Smooth muscle cell of the pulmonary artery (primary cell): Measurements from ENCODE around the gene XXYLT1. TPM values are rescaled to one million over a fixed set of nuclear protein-coding genes. Genes with fewer than 3 reads are reported as not detected.

Source experiments
- total RNA-seq: library from RNA; depleted of rRNA; stranded (reverse); fragments of >200 nt; gene quantifications from 2 replicates; pipeline ENCODE4 v1.2.3, GENCODE V29; 2014

XXYLT1 gene, protein sequence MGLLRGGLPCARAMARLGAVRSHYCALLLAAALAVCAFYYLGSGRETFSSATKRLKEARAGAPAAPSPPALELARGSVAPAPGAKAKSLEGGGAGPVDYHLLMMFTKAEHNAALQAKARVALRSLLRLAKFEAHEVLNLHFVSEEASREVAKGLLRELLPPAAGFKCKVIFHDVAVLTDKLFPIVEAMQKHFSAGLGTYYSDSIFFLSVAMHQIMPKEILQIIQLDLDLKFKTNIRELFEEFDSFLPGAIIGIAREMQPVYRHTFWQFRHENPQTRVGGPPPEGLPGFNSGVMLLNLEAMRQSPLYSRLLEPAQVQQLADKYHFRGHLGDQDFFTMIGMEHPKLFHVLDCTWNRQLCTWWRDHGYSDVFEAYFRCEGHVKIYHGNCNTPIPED
- total RNA-seq: 24.0 and 31.8 TPM in 2 replicates

GRCh38 chr3:195270817-195271409, at the start of gene XXYLT1:
XXYLT1 (minus strand) TSS chr3:195271159; CDS start chr3:195271058, 101 bp downstream.

Other genes with a start within 250 kb of the XXYLT1 start
- gene ACAP2, start 171.9 kb upstream of the XXYLT1 start, total RNA-seq: 56.1 and 61.3 TPM in 2 replicates